OCI-LY7 (cell line): ENCODE data around the gene KAT6B. TPM values are rescaled to one million over a fixed set of nuclear protein-coding genes. Genes with fewer than 3 reads are reported as not detected.
"Not testable (repeated sequence)": the region's sequence is repeated elsewhere in the genome, so short reads cannot be mapped to it uniquely, and the experiment has no call there.

ENCODE experiments used
- BruUV-seq: library from RNA; stranded (reverse); fragments of 400-500 nt; replicated peaks from 2 replicates; lab custom pipeline; 2021; lab: Mats Ljungman, UMichigan
- CTCF ChIA-PET: fragments of 300-600 bp; sonication (Branson Sonifier 250); formaldehyde crosslinking; loops from one replicate; lab custom pipeline; 2022; ENCODE audit warnings: antibody characterized with exemption; ENCODE audit not compliant: unreplicated experiment; lab: Charles Lee
- POLR2A ChIA-PET: fragments of 300-600 bp; sonication (Branson Sonifier 250); formaldehyde crosslinking; loops from one replicate; lab custom pipeline; 2022; ENCODE audit warnings: antibody characterized with exemption; lab: Charles Lee
- DNase-seq: peaks from one replicate; pipeline ENCODE4 v3.0.0-alpha.2; 2015; ENCODE audit warnings: low spot score
- H2AFZ ChIP-seq: fragments of 200-600 bp; sonication (generic), shearing (Covaris generic); 2 replicates; pipeline ENCODE4 v1.6.1; 2014; ENCODE audit warnings: mild to moderate bottlenecking, antibody characterized with exemption, low read length, moderate library complexity
- H3K27ac ChIP-seq: fragments of 200-600 bp; sonication (generic); 2 replicates; pipeline ENCODE4 v1.5.1; 2014; ENCODE audit warnings: mixed run types, low read depth, mild to moderate bottlenecking, moderate library complexity, low read length, inconsistent platforms; ENCODE audit not compliant: poor library complexity, severe bottlenecking
- H3K36me3 ChIP-seq: fragments of 200-600 bp; sonication (generic); 2 replicates; pipeline ENCODE4 v1.6.1; 2014; ENCODE audit warnings: mild to moderate bottlenecking, antibody characterized with exemption, low read length, moderate library complexity, mixed read lengths; ENCODE audit not compliant: insufficient read depth
- H3K4me1 ChIP-seq: fragments of 200-600 bp; sonication (generic); 2 replicates; pipeline ENCODE4 v1.5.1; 2014; ENCODE audit warnings: mild to moderate bottlenecking, low read length; ENCODE audit not compliant: insufficient read depth, poor library complexity, severe bottlenecking
- H3K4me2 ChIP-seq: fragments of 200-600 bp; sonication (generic); 2 replicates; pipeline ENCODE4 v1.6.1; 2014; ENCODE audit warnings: mild to moderate bottlenecking, low read length
- H3K4me3 ChIP-seq: fragments of 200-600 bp; sonication (generic); 2 replicates; pipeline ENCODE4 v1.5.1; 2014; ENCODE audit warnings: mild to moderate bottlenecking, low read depth, low read length; ENCODE audit not compliant: poor library complexity, severe bottlenecking
- H3K79me2 ChIP-seq: fragments of 200-600 bp; sonication (generic); 2 replicates; pipeline ENCODE4 v1.6.1; 2016; ENCODE audit warnings: low read depth, mild to moderate bottlenecking, low read length, moderate library complexity, mixed read lengths; ENCODE audit not compliant: insufficient read depth
- H3K9me2 ChIP-seq: fragments of 200-600 bp; sonication (generic); 2 replicates; pipeline ENCODE4 v1.6.1; 2016; ENCODE audit warnings: mild to moderate bottlenecking, low read length, mixed read lengths; ENCODE audit not compliant: insufficient read depth
- H3K9me3 ChIP-seq: fragments of 200-600 bp; sonication (generic); 2 replicates; pipeline ENCODE4 v1.6.1; 2014; ENCODE audit warnings: mild to moderate bottlenecking, mixed run types, low read length, mixed read lengths
- H4K20me1 ChIP-seq: fragments of 200-600 bp; sonication (generic); 2 replicates; pipeline ENCODE4 v1.6.1; 2014; ENCODE audit warnings: mild to moderate bottlenecking, antibody characterized with exemption, low read length, moderate library complexity, mixed read lengths; ENCODE audit not compliant: insufficient read depth
- EZH2phosphoT487 ChIP-seq: fragments of 200-600 bp; sonication (generic); IDR thresholded peaks from 2 replicates; pipeline ENCODE4 v1.6.1; 2018; ENCODE audit warnings: low read depth, borderline replicate concordance, mild to moderate bottlenecking, mixed run types, antibody characterized with exemption, low read length, moderate library complexity, mixed read lengths
- intact Hi-C: fragments of 100-400 bp; cut with micrococcal nuclease; formaldehyde crosslinking; loops from one replicate; pipeline ENCODE4 v1.10.0; 2022; ENCODE audit not compliant: unreplicated experiment
- total RNA-seq, 2 experiments: library from RNA; depleted of rRNA in 1 of 2; stranded (reverse); fragments of >200 nt in 1 of 2; shearing (Covaris generic) in 1 of 2; gene quantifications; 2 replicates each; pipeline ENCODE4 v1.2.3, GENCODE V29; 2014 to 2022
- TF ChIP-seq, protein P1 (sequence below): fragments of 200-600 bp; sonication (generic); conservative IDR thresholded peaks from 2 replicates; pipeline ENCODE4 v1.5.1; 2014; ENCODE audit warnings: mild to moderate bottlenecking, antibody characterized with exemption, low read length, moderate library complexity, mixed read lengths

Gene KAT6B
- total RNA-seq, 2 experiments from 2014 or later, result 20.8 to 40.8 TPM

DNA sequence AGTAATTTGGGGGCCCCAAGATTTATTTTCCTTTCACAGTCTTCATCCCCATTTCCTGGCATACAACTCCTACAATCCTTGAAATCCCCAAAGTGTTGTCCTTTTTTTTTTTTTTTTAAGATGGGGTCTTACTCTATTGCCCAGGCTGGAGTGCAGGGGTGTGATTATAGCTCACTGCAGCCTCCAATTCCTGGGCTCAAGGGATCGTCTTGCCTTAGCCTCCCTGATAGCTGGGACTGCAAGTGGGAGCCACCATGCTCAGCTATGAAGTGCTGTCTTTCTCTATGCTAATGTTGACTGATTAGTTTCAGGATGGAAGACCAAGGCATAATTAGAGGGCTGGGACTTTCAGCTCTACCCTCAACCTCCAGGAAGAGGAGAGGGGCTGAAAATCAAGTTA is 41.9 kb upstream of the KAT6B start:
- Histone ChIP-seq H3K4me3 (no peak overlapping the region), H3K79me2 (no peaks in the 10 kb centered on the region), H3K9me3 (0 out of 2 replicates have a peak, but pooled peaks cover under 1% of the 10 kb centered on the region), H3K4me2 (no peak overlapping the region), H2AFZ (no peak overlapping the region), H3K36me3 (no peaks in the 10 kb centered on the region), H4K20me1 (no peaks in the 10 kb centered on the region), H3K27ac (no peak overlapping the region), H3K9me2 (no peaks in the 10 kb centered on the region), H3K4me1 (no peaks in the 10 kb centered on the region)
- intact Hi-C loops, result no loop called here
- no peak for DNase-seq
- TF ChIP-seq EZH2phosphoT487, result no peak
- TF ChIP-seq, protein P1, sequence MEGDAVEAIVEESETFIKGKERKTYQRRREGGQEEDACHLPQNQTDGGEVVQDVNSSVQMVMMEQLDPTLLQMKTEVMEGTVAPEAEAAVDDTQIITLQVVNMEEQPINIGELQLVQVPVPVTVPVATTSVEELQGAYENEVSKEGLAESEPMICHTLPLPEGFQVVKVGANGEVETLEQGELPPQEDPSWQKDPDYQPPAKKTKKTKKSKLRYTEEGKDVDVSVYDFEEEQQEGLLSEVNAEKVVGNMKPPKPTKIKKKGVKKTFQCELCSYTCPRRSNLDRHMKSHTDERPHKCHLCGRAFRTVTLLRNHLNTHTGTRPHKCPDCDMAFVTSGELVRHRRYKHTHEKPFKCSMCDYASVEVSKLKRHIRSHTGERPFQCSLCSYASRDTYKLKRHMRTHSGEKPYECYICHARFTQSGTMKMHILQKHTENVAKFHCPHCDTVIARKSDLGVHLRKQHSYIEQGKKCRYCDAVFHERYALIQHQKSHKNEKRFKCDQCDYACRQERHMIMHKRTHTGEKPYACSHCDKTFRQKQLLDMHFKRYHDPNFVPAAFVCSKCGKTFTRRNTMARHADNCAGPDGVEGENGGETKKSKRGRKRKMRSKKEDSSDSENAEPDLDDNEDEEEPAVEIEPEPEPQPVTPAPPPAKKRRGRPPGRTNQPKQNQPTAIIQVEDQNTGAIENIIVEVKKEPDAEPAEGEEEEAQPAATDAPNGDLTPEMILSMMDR, result no peak
- ChIA-PET POLR2A (no interaction called here), CTCF (no interaction called here)
- no TSS peak for BruUV-seq

- CTCF ChIA-PET, result no interaction called here
- POLR2A ChIA-PET, result no interaction called here
- no peak overlapping the region for H3K4me2 ChIP-seq
- no peak for DNase-seq
- H3K79me2 ChIP-seq, result no peaks in the 10 kb centered on the region
- no peaks in the 10 kb centered on the region for H3K36me3 ChIP-seq
- no TSS peak for BruUV-seq
- H3K27ac ChIP-seq, result no peak overlapping the region
- H3K4me1 ChIP-seq, result no peaks in the 10 kb centered on the region
- H2AFZ ChIP-seq, result no peak overlapping the region
- no peak for TF ChIP-seq EZH2phosphoT487
- TF ChIP-seq, protein P1, result no peak
- no peaks in the 10 kb centered on the region for H4K20me1 ChIP-seq
- H3K9me2 ChIP-seq, result no peaks in the 10 kb centered on the region
- intact Hi-C loops, result no loop called here
- no peak overlapping the region for H3K4me3 ChIP-seq
- no peaks in the 10 kb centered on the region for H3K9me3 ChIP-seq
Observed at GRCh38 chr10:74786126-74786525, 40.3 kb upstream of the KAT6B start.

GRCh38 chr10:74787457-74787856 is 38.9 kb upstream of the KAT6B start:
- Histone ChIP-seq H3K36me3 (no peaks in the 10 kb centered on the region; the same call in 1 of the 2 replicates), H2AFZ (no peak overlapping the region), H3K4me2 (no peak overlapping the region), H3K27ac (no peak overlapping the region), H3K79me2 (no peaks in the 10 kb centered on the region), H3K9me2 (no peaks in the 10 kb centered on the region), H3K4me3 (no peak overlapping the region), H3K9me3 (no peaks in the 10 kb centered on the region), H4K20me1 (no peaks in the 10 kb centered on the region), H3K4me1 (no peaks in the 10 kb centered on the region)
- no peak for DNase-seq
- ChIA-PET CTCF (no interaction called here), POLR2A (no interaction called here)
- BruUV-seq, result no TSS peak
- intact Hi-C loops, result no loop called here
- TF ChIP-seq EZH2phosphoT487, result no peak
- TF ChIP-seq, protein P1, result no peak

DNA sequence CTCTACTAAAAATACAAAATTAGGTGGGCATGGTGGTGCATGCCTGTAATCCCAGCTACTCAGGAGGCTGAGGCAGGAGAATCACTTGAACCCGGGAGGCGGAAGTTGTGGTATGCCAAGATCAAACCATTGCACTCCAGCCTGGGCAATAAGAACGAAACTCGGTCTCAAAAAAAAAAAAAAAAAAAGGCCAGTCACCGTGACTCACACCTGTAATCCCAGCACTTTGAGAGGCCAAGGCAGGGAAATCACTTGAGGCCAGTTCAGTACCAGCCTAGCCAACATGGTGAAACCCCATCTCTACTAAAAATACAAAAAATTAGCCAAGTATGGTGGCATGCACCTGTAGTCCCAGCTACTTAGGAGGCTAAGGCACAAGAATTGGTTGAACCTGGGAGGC is 34.4 kb upstream of the KAT6B start:
- Histone ChIP-seq H3K4me1 (peaks cover 25% of the 10 kb centered on the region), H2AFZ (peak overlapping the region; percentile 11; the same call in 1 of the 2 replicates)
- H3K9me3 ChIP-seq, CTCF ChIA-PET, H3K79me2 ChIP-seq, H3K27ac ChIP-seq, intact Hi-C loops, BruUV-seq, H3K4me2 ChIP-seq, H3K9me2 ChIP-seq, H3K4me3 ChIP-seq, H4K20me1 ChIP-seq, DNase-seq, H3K36me3 ChIP-seq: not testable (repeated sequence)
- POLR2A ChIA-PET, result interaction anchor here (0.6 to 0.7 kb wide), 2 partner anchors 511 to 757 kb away, joined by 3 to 5 read pairs; no protein-coding TSS in a partner anchor
